DOHH2 (cell line): Measurements from ENCODE around the gene EMILIN3.

ENCODE experiments used
- H3F3A ChIP-seq: fragments of 200-600 bp; sonication (generic), shearing (Covaris generic); 2 replicates; pipeline ENCODE4 v1.6.0; 2016; ENCODE audit warnings: antibody characterized with exemption, mild to moderate bottlenecking; ENCODE audit not compliant: control insufficient read depth, insufficient read depth
- H3K27ac ChIP-seq: fragments of 200-600 bp; sonication (generic); 2 replicates; pipeline ENCODE4 v1.5.1; 2014; ENCODE audit warnings: low read depth, mild to moderate bottlenecking, low read length, moderate library complexity
- H3K27me3 ChIP-seq: fragments of 200-600 bp; sonication (generic); 2 replicates; pipeline ENCODE4 v1.6.1; 2014; ENCODE audit warnings: mild to moderate bottlenecking, low read length, mixed read lengths; ENCODE audit not compliant: control insufficient read depth
- H3K36me3 ChIP-seq: fragments of 200-600 bp; sonication (generic); 2 replicates; pipeline ENCODE4 v1.6.1; 2014; ENCODE audit warnings: mild to moderate bottlenecking, low read length, moderate library complexity, mixed read lengths; ENCODE audit not compliant: control insufficient read depth
- H3K4me1 ChIP-seq: fragments of 200-600 bp; sonication (generic); 2 replicates; pipeline ENCODE4 v1.6.1; 2014; ENCODE audit warnings: mild to moderate bottlenecking, low read length, mixed read lengths; ENCODE audit not compliant: control insufficient read depth
- H3K4me2 ChIP-seq: fragments of 200-600 bp; sonication (generic); 2 replicates; pipeline ENCODE4 v1.6.0; 2014; ENCODE audit warnings: mild to moderate bottlenecking, low read length, moderate library complexity
- H3K4me3 ChIP-seq: fragments of 200-600 bp; sonication (generic); 2 replicates; pipeline ENCODE4 v1.5.1; 2014; ENCODE audit warnings: mild to moderate bottlenecking, low read length, mixed read lengths
- H3K79me2 ChIP-seq: fragments of 200-600 bp; sonication (generic); 2 replicates; pipeline ENCODE4 v1.6.1; 2014; ENCODE audit warnings: mild to moderate bottlenecking, low read length, mixed read lengths; ENCODE audit not compliant: control insufficient read depth
- H3K9me2 ChIP-seq: fragments of 200-600 bp; sonication (generic); replicated peaks from 2 replicates; pipeline ENCODE4 v1.6.1; 2014; ENCODE audit warnings: mild to moderate bottlenecking, low read length, mixed read lengths; ENCODE audit not compliant: control insufficient read depth
- H3K9me3 ChIP-seq: fragments of 200-600 bp; sonication (generic); 2 replicates; pipeline ENCODE4 v1.6.1; 2014; ENCODE audit warnings: antibody characterized with exemption, low read length, mixed read lengths; ENCODE audit not compliant: control insufficient read depth, insufficient read depth
- H4K20me1 ChIP-seq: fragments of 200-600 bp; sonication (generic); 2 replicates; pipeline ENCODE4 v1.6.0; 2014; ENCODE audit warnings: low read depth, mild to moderate bottlenecking, antibody characterized with exemption, low read length, moderate library complexity; ENCODE audit not compliant: control insufficient read depth, insufficient read depth
- EZH2phosphoT487 ChIP-seq: fragments of 200-600 bp; sonication (generic); IDR thresholded peaks from 2 replicates; pipeline ENCODE4 v1.6.1; 2017; ENCODE audit warnings: borderline replicate concordance, mild to moderate bottlenecking, antibody characterized with exemption, low read length, moderate library complexity, mixed read lengths
- TF ChIP-seq, protein P1 (sequence below): fragments of 200-600 bp; sonication (generic); IDR thresholded peaks from one replicate; pipeline ENCODE4 v1.5.1; 2014; ENCODE audit warnings: antibody characterized with exemption, mild to moderate bottlenecking, low read depth, low read length; ENCODE audit not compliant: poor library complexity, severe bottlenecking

The EMILIN3 gene

DNA sequence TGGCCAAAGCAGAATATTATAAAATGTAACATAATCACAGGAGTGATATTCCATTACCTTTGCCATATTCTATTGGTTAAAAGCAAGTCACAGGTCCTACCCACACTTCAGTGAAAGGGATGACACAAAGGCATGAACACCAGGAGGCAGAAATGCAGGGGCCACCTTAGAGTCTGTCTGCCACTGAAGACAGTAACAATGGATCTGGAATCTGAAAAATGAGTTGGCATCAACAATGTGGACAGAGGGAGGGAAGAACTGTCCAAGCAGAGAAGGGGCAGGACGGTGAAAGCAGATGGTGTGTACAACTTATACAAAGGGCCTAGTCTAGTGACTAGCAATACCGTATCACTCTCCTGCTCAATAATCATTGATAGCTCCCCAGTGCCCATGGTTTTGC, 32.6 kb downstream of the EMILIN3 start:
- no peaks in the 10 kb centered on the region for H3K79me2 ChIP-seq
- H4K20me1 ChIP-seq, result no peaks in the 10 kb centered on the region
- TF ChIP-seq EZH2phosphoT487, result no peak
- TF ChIP-seq, protein P1, sequence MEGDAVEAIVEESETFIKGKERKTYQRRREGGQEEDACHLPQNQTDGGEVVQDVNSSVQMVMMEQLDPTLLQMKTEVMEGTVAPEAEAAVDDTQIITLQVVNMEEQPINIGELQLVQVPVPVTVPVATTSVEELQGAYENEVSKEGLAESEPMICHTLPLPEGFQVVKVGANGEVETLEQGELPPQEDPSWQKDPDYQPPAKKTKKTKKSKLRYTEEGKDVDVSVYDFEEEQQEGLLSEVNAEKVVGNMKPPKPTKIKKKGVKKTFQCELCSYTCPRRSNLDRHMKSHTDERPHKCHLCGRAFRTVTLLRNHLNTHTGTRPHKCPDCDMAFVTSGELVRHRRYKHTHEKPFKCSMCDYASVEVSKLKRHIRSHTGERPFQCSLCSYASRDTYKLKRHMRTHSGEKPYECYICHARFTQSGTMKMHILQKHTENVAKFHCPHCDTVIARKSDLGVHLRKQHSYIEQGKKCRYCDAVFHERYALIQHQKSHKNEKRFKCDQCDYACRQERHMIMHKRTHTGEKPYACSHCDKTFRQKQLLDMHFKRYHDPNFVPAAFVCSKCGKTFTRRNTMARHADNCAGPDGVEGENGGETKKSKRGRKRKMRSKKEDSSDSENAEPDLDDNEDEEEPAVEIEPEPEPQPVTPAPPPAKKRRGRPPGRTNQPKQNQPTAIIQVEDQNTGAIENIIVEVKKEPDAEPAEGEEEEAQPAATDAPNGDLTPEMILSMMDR, result no peak
- no peaks in the 10 kb centered on the region for H3K9me2 ChIP-seq
- no peak overlapping the region for H3K4me2 ChIP-seq
- no peak overlapping the region for H3K4me3 ChIP-seq
- no peaks in the 10 kb centered on the region for H3K9me3 ChIP-seq
- no peaks in the 10 kb centered on the region for H3K27me3 ChIP-seq
- H3K36me3 ChIP-seq, result no peaks in the 10 kb centered on the region
- no peak overlapping the region for H3K27ac ChIP-seq
- no peaks in the 10 kb centered on the region for H3F3A ChIP-seq
- peaks cover 7% of the 10 kb centered on the region for H3K4me1 ChIP-seq

- H3K79me2 ChIP-seq, result no peaks in the 10 kb centered on the region
These were observed 34.9 kb downstream of the EMILIN3 start for GRCh38 chr20:41331731-41332130.

GRCh38 chr20:41330941-41331340, 35.7 kb downstream of the EMILIN3 start:
- Histone ChIP-seq H3F3A (no peaks in the 10 kb centered on the region), H3K4me2 (no peak overlapping the region), H3K27ac (no peak overlapping the region), H3K9me2 (no peaks in the 10 kb centered on the region), H3K9me3 (no peaks in the 10 kb centered on the region), H4K20me1 (no peaks in the 10 kb centered on the region), H3K4me3 (no peak overlapping the region), H3K36me3 (no peaks in the 10 kb centered on the region), H3K79me2 (no peaks in the 10 kb centered on the region), H3K27me3 (no peaks in the 10 kb centered on the region), H3K4me1 (peaks cover 7% of the 10 kb centered on the region)
- TF ChIP-seq EZH2phosphoT487, result no peak
- TF ChIP-seq, protein P1, result no peak

More at GRCh38 chr20:41331731-41332130, 34.9 kb downstream of the EMILIN3 start:
- Histone ChIP-seq H3K36me3 (no peaks in the 10 kb centered on the region), H3K4me2 (no peak overlapping the region), H3F3A (no peaks in the 10 kb centered on the region), H3K4me3 (no peak overlapping the region), H3K9me2 (no peaks in the 10 kb centered on the region), H3K27me3 (no peaks in the 10 kb centered on the region), H3K9me3 (no peaks in the 10 kb centered on the region), H3K4me1 (peaks cover 7% of the 10 kb centered on the region), H3K27ac (no peak overlapping the region), H4K20me1 (no peaks in the 10 kb centered on the region)
- no peak for TF ChIP-seq EZH2phosphoT487
- TF ChIP-seq, protein P1, result no peak

- no peaks in the 10 kb centered on the region for H4K20me1 ChIP-seq
- H3K27me3 ChIP-seq, result no peaks in the 10 kb centered on the region
- H3K9me3 ChIP-seq, result no peaks in the 10 kb centered on the region
- H3K36me3 ChIP-seq, result no peaks in the 10 kb centered on the region
- H3K9me2 ChIP-seq, result no peaks in the 10 kb centered on the region
- no peak for TF ChIP-seq EZH2phosphoT487
- TF ChIP-seq, protein P1, result no peak
- peaks cover 7% of the 10 kb centered on the region for H3K4me1 ChIP-seq
- H3K79me2 ChIP-seq, result no peaks in the 10 kb centered on the region
- H3F3A ChIP-seq, result no peaks in the 10 kb centered on the region
- H3K4me3 ChIP-seq, result no peak overlapping the region
- H3K27ac ChIP-seq, result no peak overlapping the region
- H3K4me2 ChIP-seq, result no peak overlapping the region
These were observed 36.3 kb downstream of the EMILIN3 start for GRCh38 chr20:41330343-41330720.
